OCI-LY3 (cell line): Measurements from ENCODE around the gene ADAD2.

Experiments used
- H2AFZ ChIP-seq: fragments of 200-600, 300-600 bp; shearing (Covaris generic); 2 replicates; pipeline ENCODE4 v1.6.0; 2014; ENCODE audit warnings: antibody characterized with exemption, low read depth, low read length
- H3K27ac ChIP-seq: fragments of 200-600, 300-600 bp; sonication (generic); 2 replicates; pipeline ENCODE4 v1.5.1; 2014; ENCODE audit warnings: mild to moderate bottlenecking, low read length, moderate library complexity, mixed read lengths
- H3K27me3 ChIP-seq: fragments of 200-600, 300-600 bp; sonication (generic); 2 replicates; pipeline ENCODE4 v1.6.1; 2014; ENCODE audit warnings: low read depth, low read length, mixed read lengths
- H3K36me3 ChIP-seq: fragments of 200-600, 300-600 bp; sonication (generic); replicated peaks from 2 replicates; pipeline ENCODE3; 2014; ENCODE audit warnings: low read depth, low read length, mixed read lengths
- H3K4me1 ChIP-seq: fragments of 300-600, 200-600 bp; sonication (generic); 2 replicates; pipeline ENCODE4 v1.6.1; 2014; ENCODE audit warnings: low read length, mixed read lengths
- H3K4me2 ChIP-seq: fragments of 200-600, 300-600 bp; sonication (generic); 2 replicates; pipeline ENCODE4 v1.6.1; 2014; ENCODE audit warnings: low read length, mixed read lengths
- H3K4me3 ChIP-seq: fragments of 300-600, 200-600 bp; sonication (generic); 2 replicates; pipeline ENCODE4 v1.5.1; 2014; ENCODE audit warnings: antibody characterized with exemption, mild to moderate bottlenecking, low read length, moderate library complexity
- H3K79me2 ChIP-seq: fragments of 300-600, 200-600 bp; shearing (Covaris generic); 2 replicates; pipeline ENCODE4 v1.6.1; 2014; ENCODE audit warnings: mild to moderate bottlenecking, low read length, mixed read lengths
- H3K9ac ChIP-seq: fragments of 300-600, 200-600 bp; shearing (Covaris generic); 2 replicates; pipeline ENCODE4 v1.6.0; 2014; ENCODE audit warnings: mild to moderate bottlenecking, low read length, moderate library complexity
- H3K9me3 ChIP-seq: fragments of 200-600, 300-600 bp; shearing (Covaris generic); 2 replicates; pipeline ENCODE4 v1.6.1; 2014; ENCODE audit warnings: low read length, mixed read lengths; ENCODE audit not compliant: insufficient read depth
- H4K20me1 ChIP-seq: fragments of 200-600, 300-600 bp; sonication (generic); 2 replicates; pipeline ENCODE4 v1.6.1; 2016; ENCODE audit warnings: low read length, mixed read lengths; ENCODE audit not compliant: insufficient read depth
- EZH2phosphoT487 ChIP-seq: fragments of 200-600 bp; shearing (Covaris generic); IDR thresholded peaks from 2 replicates; pipeline ENCODE4 v1.6.1; 2018; ENCODE audit warnings: antibody characterized with exemption, mixed run types, low read depth
- TF ChIP-seq, protein P1 (sequence below): fragments of 200-600, 300-600 bp; sonication (generic); IDR thresholded peaks from 2 replicates; pipeline ENCODE4 v1.5.1; 2014; ENCODE audit warnings: antibody characterized with exemption, low read length, low read depth

The ADAD2 gene

GRCh38 chr16:84245956-84246678 is 55.2 kb downstream of the ADAD2 start:
- TF ChIP-seq, protein P1, sequence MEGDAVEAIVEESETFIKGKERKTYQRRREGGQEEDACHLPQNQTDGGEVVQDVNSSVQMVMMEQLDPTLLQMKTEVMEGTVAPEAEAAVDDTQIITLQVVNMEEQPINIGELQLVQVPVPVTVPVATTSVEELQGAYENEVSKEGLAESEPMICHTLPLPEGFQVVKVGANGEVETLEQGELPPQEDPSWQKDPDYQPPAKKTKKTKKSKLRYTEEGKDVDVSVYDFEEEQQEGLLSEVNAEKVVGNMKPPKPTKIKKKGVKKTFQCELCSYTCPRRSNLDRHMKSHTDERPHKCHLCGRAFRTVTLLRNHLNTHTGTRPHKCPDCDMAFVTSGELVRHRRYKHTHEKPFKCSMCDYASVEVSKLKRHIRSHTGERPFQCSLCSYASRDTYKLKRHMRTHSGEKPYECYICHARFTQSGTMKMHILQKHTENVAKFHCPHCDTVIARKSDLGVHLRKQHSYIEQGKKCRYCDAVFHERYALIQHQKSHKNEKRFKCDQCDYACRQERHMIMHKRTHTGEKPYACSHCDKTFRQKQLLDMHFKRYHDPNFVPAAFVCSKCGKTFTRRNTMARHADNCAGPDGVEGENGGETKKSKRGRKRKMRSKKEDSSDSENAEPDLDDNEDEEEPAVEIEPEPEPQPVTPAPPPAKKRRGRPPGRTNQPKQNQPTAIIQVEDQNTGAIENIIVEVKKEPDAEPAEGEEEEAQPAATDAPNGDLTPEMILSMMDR, result no peak
- TF ChIP-seq EZH2phosphoT487, result no peak
- Histone ChIP-seq H3K79me2 (no peaks in the 10 kb centered on the region), H3K4me1 (no peaks in the 10 kb centered on the region), H3K9me3 (no peaks in the 10 kb centered on the region), H3K4me2 (no peak overlapping the region), H4K20me1 (no peaks in the 10 kb centered on the region), H3K4me3 (no peak overlapping the region), H3K9ac (no peak overlapping the region), H3K27ac (no peak overlapping the region), H3K27me3 (peaks cover 22% of the 10 kb centered on the region), H3K36me3 (no peaks in the 10 kb centered on the region), H2AFZ (no peak overlapping the region)

- peaks cover 17% of the 10 kb centered on the region for H3K27me3 ChIP-seq
- H2AFZ ChIP-seq, result no peak overlapping the region
- no peaks in the 10 kb centered on the region for H3K36me3 ChIP-seq
- TF ChIP-seq, protein P1, result no peak
- no peak for TF ChIP-seq EZH2phosphoT487
- no peak overlapping the region for H3K9ac ChIP-seq
- no peaks in the 10 kb centered on the region for H3K9me3 ChIP-seq
- no peaks in the 10 kb centered on the region for H3K4me1 ChIP-seq
- no peak overlapping the region for H3K4me2 ChIP-seq
- no peak overlapping the region for H3K4me3 ChIP-seq
- no peaks in the 10 kb centered on the region for H4K20me1 ChIP-seq
- H3K27ac ChIP-seq, result no peak overlapping the region
- H3K79me2 ChIP-seq, result no peaks in the 10 kb centered on the region
Measured at GRCh38 chr16:84246679-84247077, 55.7 kb downstream of the ADAD2 start.
